ENCODE data around the gene SERPINI1.

DNA sequence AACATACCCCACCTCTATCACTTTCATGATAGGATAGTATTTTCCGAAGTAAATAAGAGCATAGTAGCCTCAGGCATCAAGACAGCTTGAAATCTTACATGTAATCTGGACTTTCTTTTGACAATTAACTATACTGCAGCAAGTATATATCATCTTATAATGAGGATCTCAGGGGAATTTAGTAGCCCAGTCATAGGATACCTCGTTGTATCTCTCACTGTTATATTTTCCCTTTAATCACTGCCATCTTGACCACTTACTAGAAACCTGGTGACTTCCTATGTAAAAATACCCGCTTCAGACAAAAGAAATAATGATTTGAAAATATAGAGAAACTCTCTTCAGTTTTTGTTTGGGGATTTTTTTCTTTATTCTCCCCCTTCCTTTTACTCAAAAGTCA, 88.2 kb downstream of the SERPINI1 start:
- TF ChIP-seq YY1 (IDR thresholded peaks at IDR 0.05; ENCODE audit: insufficient read depth, insufficient read length) = no peak
- TF ChIP-seq ZNF274 (IDR thresholded peaks at IDR 0.05; ENCODE audit: low read depth, low read length) = no peak
- no peak for TF ChIP-seq SUZ12 (IDR thresholded peaks at IDR 0.05; ENCODE audit: extremely low read depth, insufficient read depth, insufficient read length)
